GM19467 (cell line): ENCODE results near the gene FST.

ENCODE experiments used
- ATAC-seq: cut with Tn5 transposase; IDR thresholded peaks from one replicate; pipeline ENCODE4 v1.9.1; 2021; ENCODE audit warnings: mild to moderate bottlenecking, moderate library complexity; ENCODE audit not compliant: unreplicated experiment

The FST gene

DNA sequence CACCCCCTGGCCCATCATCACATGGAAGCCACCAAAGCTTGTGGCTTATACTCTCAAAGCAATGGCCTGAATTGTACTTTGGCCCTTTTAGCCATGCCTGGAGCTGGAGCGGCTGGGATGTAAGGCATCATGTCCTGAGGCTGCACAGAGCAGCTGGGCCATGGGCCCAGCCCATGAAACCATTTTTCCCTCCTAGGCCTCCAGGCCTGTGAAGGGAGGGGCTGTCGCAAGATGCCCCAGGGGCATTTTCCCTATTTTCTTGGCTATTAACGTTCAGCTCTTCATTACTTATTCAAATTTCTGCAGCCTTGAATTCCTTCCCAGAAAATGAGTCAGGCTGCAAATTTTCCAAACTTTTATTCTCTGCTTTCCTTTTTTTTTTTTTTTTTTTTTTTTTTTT, 27.7 kb downstream of the FST start:
- ATAC-seq, result no peak

- ATAC-seq, result no peak
These were observed 32.1 kb downstream of the FST start for GRCh38 chr5:53512539-53512938.

DNA sequence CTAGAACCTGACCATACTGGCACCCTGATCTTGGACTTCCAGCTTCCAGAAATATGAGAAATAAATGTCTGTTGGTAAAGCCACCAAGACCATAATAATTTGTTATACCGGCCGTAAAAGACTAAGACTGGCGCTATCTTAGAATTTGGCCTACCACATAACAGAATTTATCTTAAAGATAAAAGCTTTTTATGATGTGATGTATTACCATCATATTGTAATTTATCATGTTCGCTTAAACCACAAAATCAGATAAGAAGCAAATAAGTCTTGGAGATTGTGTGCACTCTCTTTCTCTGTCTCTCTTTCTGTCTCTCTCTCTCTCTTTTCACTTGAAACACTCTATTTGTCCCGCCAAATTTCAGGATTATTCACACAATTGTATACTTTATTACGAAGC, 35.6 kb downstream of the FST start:
- ATAC-seq, result no peak

DNA sequence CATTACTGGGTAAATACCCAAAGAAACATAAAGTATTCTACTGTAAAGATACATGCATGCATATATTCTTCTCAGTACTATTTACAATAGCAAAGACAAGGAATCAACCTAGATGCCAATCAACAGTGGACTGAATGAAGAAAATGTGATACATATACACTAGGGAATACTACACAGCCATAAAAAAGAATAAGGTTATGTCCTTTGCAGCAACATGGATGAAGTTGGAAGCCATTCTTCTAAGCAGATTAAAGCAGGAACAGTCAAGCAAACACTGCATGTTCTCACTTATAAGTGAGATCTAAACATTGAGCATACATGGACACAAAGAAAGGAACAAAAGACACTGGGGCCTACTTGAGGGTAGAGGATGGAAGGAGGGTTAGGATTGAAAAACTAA, 40.4 kb downstream of the FST start:
- ATAC-seq, result no peak
